HG03095 (cell line): Measurements from ENCODE around the gene ADAMTS6.

Experiments used
- ATAC-seq: cut with Tn5 transposase; IDR thresholded peaks from one replicate; pipeline ENCODE4 v1.9.1; 2021; ENCODE audit warnings: moderate library complexity; ENCODE audit not compliant: unreplicated experiment

ADAMTS6 gene

DNA sequence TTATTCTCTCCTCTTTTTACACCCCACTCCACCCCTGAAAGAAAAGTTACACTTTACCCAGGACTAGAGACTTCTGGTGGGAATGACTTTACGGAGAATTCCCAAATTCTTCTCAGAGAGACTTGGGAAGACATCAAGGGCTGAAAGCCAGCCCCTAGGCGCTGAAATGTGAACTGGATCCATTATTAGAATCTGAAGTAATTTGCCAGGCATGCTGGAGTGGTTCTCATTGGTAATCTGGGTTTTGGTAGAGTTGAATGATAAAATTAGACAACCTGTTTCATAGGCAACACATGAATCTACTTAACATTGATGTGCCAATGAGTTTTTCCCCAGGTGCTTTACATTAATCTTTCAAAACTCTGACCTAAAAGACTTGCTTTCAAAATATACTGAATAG, 324.8 kb downstream of the ADAMTS6 start:
- no peak for ATAC-seq

DNA sequence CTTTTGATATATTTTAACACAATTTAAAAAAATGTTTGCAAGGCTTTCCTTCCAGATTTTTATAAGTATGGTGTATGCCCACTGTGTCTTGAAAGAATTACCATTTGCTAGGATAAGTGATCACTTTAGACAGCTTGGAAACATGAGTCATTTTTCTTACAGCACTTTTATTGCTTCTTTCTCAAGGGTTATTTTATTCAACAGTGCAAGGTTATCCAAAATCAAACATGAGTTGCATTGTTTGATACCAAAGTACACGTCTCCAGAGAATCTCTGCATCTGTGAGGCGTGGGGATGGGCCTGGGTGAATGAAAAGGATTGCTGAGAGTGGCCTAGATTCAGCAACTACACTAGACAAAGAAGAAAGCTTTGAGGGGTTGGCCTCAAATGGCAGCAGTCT, 329.6 kb downstream of the ADAMTS6 start:
- no peak for ATAC-seq

DNA sequence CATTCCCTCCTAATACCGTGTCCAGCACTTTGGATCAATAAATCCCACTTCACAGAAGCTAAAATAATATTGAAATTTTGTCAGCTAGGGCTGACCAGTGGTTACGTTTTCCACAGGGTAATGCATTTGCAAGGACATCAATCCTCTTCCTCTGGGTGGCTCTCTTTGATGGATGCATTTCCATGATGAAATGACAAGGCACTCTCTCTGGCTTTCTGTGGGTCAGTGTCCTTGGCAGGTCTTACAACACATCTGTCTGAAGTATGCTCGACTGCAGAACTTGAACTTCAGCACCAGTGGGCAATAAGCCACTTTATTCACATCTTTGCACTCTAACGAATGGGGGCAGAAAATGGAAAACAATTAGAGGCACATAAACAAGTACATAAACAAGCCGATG, 330.1 kb downstream of the ADAMTS6 start:
- no peak for ATAC-seq

DNA sequence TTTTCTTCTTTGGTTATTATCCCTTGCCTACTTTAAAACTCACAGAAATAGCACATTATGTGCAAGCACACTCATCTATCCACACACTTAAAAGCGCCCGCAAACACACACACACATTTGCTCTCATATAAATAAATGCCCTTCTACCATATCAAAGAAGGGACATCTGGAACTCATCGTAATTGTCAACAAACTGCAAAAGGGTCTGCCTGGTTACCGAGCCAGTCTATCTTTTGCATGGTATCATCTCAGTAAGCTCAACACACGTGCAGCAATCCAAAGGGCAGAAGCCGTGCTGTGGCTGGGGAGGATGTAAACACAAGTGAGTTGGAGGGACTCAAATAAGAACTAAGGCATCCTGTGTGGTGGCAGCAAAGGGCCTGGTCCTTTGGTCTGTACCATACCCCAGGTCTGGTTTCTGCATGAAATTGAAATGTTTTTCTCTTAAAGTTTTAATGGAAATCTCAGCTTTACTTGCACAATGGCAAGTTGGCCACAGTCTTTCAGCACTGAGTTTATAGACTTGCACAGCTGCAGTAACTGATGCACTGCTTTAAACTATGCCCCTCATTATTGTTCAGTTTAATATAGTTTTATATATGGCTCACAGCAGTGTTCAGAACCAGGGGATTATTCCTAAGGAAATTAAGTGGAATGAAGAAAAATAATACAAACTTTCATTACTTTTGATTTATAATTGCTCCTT, 331.0 kb downstream of the ADAMTS6 start:
- ATAC-seq = no peak

DNA sequence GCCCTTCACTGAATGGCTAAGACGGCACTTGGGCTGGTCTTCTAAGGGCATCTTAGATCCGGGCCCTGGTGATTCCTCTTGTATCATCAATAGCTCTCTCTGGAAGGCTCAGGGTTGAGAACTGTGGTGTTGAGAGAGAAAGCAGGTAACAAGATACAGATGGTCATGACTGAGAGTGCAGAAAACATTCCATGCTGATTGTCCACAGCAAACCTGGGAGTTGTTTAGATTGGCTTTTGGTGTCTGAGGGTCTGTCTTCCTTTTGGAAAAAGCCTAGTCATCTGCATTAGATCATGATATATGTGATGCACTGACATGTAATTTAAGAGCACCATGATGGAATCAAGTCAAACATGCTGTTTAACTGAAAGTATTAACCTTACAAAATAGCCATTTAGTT, 331.9 kb downstream of the ADAMTS6 start:
- no peak for ATAC-seq

DNA sequence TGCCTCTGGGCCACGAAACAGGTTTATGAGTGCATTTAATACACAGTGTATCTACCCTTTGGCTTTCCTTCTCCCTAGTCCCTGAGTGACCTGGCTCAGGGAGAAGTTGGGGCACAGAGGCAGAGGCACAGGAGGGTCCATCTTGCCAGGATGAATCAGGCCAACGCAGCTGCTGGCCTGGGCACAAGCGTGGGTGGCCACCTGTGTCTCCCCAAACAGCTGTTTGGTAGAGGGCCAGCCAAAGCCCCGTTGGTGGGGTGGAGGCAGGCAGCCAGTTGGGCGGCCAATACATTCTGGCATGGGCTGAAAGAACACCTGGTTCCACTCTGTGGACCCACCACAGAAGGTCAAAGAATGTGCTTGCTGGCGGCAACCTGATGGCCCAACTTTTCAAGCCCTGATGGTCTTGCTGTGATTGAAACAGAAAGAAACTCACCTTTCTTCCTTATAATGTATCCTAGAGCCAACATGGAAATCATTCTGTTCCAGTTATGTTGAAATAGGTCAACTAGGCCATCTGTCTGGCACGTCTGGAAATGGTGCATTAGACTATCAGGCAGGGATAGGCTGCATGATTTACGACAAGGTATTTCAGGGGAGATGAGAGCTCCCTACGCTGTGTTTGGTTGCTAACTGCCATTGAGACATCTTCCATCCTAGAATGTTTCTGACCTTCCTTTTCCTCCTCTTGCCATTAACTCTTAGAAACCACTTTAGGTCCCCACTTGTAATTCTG, 337.4 kb downstream of the ADAMTS6 start:
- no peak for ATAC-seq

DNA sequence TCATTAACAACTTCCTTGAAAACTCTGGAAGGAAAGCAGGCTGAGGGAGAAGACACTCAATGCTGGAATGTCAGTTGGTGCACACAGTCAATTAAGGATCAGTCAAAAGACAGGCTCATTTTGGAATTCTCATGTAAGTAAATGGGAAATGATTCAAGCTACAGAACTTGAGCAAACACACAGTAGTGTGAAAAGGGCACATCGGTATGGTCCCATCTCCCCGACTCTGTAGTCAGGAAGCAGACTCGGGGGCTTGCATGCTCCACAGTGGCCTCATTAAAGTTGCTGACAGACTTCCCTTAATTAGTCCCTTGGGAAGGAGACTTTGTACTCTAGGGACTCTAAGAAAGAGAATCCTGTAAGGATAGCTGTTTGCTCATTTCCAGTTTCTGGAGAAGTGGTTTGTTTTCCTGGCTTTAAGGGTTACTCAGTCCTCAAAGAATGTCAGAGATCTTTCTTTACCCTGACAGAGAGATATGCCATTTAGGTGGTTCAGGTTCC, 339.2 kb downstream of the ADAMTS6 start:
- no peak for ATAC-seq

DNA sequence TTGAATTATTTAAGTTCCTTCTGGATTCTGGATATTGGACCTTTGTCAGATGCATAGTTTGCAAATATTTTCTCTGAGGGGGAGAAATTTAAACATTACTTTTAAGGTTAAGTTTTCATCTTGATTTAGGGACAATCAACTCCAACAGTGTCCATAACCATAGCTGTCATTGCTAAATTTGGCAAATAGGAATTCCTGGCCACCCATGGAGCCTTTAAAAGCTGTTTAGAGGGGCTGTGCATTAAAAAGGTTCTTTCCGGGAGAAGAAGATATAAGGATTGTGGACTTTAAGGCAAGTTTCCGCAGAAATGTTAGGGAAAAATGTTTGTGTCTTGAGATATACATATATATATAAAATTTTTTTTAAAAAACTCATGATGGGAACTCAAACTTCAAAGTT, 339.7 kb downstream of the ADAMTS6 start:
- no peak for ATAC-seq

DNA sequence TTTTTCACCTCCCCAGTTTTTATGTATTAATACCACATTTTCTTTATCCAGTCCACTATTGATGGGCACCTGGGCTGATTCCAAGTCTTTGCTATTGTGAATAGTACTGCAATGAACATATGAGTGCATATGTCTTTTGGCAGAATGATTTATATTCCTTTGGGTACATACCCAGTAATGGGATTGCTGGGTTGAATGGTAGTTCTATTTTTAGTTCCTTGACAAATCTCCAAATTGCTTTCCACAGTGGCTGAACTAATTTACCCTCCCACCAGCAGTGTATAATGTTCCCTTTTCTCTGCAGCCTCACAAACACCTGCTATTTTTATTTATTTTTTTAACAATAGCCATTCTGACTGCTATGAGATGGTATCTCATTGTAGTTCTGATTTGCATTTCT, 340.2 kb downstream of the ADAMTS6 start:
- ATAC-seq = no peak

DNA sequence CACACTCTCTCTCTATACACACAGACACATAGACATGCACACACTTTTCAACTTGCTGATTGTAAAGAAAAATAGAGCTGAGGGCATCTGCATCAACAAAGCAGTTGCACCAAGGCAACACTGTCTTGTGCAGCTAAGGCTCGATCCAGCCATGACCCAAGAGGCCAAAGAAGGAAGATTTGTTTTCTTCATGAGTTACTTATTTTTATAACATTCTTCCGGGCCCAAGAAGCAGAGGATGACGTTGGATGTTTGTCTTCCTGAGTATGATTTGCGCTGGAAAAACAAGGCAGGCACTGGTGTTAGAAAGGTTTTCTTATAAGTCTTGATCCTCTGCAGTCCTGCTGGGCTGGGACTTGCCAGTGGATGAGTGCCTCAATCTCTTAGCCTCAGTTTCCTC, 344.1 kb downstream of the ADAMTS6 start:
- no peak for ATAC-seq

DNA sequence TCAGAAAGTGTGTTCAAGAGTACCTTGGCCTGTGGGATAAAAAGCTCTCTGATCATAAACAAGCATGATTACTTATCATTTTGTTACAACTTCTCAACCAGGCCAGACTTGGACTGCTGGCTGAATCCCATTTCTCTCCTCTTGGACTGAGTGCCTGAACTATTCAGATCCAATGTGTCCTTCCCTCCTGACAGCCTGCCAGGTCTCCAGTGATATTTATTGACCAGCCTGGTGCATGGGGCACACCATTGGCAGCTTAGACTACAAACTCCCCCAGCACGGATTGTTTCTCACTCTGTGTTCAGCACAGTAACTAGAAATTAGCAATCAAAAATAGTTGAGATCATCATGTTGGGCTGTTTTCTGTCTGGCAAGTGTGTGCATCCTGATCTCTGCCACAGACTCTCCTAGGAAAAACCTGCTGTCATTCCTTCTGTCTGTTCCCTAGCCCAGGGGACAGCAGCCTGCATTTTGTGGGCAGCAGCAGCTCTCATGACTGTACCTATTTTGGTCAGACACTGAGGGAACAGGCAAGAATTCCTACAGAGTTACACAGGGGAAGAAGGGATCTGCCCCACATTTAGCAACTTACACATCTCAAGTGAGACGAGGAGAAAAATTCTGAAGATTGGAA, 348.1 kb downstream of the ADAMTS6 start:
- ATAC-seq = no peak

DNA sequence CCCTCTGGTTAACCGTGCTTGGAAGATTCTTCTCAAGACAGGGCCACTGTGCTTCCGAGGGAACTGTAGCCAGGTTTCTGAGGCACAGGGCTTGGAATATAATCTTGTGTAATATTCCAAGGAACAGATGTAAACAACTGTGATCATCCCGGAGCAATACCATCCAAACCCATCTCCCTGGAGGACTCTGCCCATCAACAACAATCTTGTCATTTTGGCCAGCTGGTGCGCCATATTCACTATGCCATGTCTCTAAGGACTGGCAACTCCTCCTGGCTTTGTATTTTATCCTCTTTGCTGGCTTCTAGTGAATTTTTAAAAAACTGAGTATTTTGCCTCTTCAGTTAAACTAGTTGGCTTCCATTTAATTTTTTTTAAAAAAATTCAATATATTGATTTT, 349.3 kb downstream of the ADAMTS6 start:
- ATAC-seq = no peak

DNA sequence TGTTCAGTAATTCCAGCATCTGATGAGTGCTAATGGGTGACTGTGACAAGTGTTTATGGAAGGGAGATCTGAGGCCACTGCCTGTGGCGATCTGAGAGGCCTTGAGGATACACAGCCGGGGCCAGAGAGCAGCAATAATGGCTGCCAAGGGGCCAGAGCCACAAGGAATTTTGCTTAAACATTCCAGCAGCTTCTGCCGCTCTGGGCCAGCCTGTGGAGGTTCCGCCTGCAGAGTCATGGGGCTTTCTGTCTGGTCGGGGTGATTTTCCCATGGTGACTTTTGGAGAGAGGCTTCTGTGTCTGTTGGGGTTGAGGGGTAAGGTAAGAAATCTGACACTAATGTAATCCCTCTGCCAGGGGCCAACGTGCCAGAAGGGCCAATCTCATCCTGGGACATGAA, 353.5 kb downstream of the ADAMTS6 start:
- no peak for ATAC-seq

DNA sequence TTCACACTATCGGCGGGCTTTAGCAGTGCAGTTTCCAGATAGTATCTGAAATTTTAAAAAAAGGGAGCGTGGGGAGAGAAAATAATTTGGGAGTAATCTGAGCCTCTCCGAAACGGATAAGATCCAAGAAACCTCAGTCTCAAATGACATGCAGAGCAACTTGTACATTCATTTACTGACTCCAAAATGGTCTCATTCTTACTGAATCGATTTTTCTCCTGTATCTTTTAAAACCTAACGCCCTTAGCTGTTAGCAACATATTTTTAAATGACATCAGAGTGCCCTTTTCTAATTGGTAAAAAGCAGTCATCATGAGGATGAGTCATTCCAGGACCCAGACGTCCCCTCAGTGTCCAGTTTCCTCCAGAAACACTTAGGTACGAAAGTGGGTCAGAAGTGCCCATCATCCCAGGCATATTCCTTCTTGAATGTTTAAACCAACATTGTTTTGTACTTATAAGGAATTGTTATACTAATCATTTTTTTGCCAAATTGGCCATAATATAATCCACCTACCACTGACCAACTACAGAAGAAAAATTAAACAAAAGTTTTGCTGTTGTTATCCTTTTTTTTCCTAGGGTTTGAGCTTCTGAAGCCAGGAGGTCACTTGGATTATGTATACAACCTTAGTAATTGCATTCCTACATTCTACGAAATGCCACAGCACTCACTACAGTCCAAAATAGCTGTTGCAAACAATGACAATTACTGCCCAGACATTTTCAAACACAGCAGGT, 354.4 kb downstream of the ADAMTS6 start:
- ATAC-seq = no peak

DNA sequence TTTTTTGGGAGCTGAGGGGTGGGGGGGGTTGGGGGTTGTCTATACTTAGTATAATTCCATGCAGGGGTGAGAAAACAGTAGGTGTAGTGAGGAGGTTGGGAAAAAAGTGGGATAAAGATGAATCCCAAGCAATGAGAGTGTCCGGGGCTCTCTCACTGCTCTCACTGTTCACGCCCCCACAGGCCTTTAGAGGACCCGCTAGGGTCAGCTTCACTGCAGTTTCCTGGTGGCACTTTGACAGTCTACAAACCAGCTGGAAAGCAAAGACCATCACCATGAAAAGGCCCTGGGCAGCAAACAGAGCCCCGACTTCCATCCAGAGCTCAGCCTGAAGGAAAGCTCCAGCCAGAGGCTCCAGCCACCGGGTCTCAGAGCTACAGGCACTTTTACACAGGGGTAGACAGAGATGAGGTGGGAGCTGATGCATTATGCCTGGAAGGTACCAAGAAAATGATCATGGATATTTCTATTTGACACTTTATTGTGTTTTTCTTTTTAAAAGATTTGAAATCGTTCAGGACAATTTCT, 355.1 kb downstream of the ADAMTS6 start:
- ATAC-seq = no peak

DNA sequence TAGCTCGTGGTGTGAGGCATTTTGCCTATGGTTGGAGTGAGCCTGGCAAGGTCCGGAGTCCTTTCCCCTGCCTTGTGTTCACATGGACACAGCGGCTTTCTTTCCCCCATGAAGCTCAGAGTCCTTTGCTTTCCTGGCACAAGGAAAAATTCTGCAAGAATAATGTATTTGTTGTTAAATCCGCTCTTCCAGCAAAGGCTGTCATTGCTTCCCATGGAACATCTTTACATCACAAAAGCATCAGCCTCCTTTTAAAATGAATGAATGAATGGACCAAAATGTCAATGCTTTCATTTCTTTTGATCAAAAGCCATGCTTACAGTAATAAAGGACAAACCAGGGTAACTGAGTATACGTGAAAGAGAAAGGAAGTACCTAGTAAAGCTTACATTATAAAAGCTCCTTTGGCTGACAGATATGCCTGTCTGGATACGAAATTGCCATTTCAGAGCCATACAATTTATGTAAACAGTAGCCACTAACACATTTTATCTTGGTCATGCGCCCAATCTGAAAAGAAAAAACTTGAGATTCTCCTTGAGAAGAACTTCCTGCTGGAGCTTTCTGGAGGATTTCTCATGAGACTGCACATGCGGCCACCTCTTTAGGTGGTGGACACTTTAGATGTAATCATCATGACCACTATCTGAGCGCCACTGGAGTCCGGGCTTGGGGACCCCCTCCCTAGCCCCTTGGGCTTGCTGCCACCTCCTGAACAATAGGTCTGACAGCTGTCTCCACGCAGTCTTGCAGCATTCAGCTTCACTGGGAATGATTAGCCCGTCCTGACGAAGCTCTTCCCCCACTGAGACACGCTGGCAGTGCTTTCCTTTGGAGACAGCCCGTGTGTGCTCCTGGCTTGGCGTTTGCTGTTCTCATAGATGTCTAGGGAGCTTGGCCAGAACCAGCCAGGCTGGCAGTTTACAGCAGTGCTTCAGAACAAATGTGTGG, 355.9 kb downstream of the ADAMTS6 start:
- no peak for ATAC-seq

DNA sequence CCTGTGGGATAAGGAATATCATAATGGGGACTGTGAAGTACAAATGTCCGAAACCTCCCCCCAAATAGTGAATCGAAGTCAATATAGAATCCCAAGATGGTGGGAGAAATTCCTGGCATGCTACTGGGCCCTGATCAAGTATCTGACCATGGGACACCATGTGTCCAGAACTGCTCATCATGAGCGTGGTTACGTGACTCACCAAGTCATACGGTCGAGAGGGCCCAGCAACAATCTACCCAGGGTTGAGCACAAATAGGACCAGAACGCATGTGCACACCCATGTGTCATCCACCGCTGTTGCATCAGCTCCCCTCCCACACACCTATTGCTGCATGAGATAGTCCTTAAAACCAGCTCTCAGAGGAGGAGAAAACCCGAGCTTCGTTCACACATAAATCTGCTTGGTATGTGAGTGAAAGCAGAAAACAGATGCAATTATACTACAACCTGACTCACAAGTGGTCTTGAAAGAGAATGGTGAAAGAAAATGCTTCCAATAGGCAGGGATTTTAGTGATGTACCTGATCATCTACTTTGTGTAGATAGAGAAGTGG, 359.8 kb downstream of the ADAMTS6 start:
- no peak for ATAC-seq

DNA sequence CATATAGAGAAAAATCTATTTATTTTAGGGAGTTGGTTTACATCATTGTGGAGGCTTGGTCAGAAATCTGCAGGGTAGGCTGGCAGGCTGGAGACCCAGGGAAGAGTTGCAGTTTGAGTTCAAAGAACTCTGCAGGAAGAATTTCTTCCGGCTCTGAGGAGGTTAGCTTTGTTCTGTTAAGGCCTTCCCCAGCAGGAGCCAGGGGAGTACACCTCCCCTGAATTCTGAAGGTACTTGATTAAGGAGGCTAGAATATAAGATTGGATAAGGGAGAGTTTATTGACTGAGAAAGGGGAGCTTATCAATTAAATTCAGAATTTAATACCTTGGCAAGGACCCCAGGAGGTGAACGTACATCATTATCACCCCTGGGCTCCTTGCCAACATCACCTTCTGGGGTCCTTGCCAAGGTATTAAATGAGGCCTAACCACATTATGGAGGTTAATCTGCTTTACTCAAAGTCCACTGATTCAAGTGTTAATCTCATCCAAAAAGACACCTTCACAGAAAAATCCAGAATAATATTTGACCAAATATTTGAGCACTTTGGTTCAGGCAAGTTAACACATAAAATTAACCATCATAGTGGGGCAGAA, 361.3 kb downstream of the ADAMTS6 start:
- ATAC-seq = no peak

DNA sequence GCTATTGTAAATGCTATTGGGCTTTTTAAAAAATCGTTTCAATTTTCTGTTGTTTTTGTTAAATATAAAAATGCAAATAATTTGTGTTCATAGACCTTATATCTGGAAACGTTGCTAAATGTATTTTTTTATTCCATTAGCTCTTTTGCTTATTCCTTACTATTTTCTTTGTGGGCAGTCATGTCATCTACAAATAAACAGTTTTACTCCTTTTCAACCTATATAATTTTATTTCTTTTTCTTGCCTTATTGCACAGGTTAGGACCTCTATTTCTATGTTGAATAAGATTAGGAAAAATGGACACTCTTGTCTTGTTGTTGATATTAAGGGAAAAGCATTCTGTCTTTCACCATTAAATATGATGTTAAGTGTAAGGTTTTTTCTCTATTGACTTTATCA, 364.2 kb downstream of the ADAMTS6 start:
- ATAC-seq = no peak
